ENCODE measurements around the gene NDUFAF8. TPM values are rescaled to one million over a fixed set of nuclear protein-coding genes. Genes with fewer than 3 reads are reported as not detected.

Gene NDUFAF8
- total RNA-seq, 1 experiment from 2014 or later = 60.1 TPM

DNA sequence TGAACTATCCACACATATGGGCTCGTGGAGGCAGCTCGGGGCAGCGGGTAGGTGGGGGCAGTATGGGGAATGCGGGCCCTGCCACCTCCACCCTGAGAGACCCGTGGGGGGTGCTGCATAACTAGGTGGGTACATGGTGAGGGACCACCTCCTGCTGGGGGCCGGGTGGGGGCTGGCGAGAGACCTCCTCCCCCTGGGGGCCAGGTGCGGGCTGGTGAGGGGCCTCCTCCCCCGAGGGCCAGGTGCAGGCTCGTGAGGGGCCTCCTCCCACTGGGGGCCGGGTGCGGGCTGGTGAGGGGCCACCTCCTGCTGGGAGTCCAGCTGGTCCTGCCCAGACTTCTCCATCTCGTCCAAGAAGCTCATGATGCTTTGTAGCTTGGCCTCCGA is 41.7 kb upstream of the NDUFAF8 start:
- TF ChIP-seq, protein P1, sequence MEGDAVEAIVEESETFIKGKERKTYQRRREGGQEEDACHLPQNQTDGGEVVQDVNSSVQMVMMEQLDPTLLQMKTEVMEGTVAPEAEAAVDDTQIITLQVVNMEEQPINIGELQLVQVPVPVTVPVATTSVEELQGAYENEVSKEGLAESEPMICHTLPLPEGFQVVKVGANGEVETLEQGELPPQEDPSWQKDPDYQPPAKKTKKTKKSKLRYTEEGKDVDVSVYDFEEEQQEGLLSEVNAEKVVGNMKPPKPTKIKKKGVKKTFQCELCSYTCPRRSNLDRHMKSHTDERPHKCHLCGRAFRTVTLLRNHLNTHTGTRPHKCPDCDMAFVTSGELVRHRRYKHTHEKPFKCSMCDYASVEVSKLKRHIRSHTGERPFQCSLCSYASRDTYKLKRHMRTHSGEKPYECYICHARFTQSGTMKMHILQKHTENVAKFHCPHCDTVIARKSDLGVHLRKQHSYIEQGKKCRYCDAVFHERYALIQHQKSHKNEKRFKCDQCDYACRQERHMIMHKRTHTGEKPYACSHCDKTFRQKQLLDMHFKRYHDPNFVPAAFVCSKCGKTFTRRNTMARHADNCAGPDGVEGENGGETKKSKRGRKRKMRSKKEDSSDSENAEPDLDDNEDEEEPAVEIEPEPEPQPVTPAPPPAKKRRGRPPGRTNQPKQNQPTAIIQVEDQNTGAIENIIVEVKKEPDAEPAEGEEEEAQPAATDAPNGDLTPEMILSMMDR (conservative IDR thresholded peaks at IDR 0.05) = no peak
- H3K27ac Mint-ChIP-seq = no peak overlapping the region
- no peaks in the 10 kb centered on the region for H3K9me3 ChIP-seq (ENCODE audit: control insufficient read depth, low read depth, low read length)

More for the DNA sequence above, 41.7 kb upstream of the NDUFAF8 start:
- H3K18ac ChIP-seq (ENCODE audit: insufficient read length, low read depth, low read length) = no peak overlapping the region
- no peaks in the 10 kb centered on the region for H3K4me1 ChIP-seq (ENCODE audit: insufficient read depth, low read length)
- no peak overlapping the region for H2BK120ac ChIP-seq (ENCODE audit: low read depth, low read length, poor library complexity, severe bottlenecking)
- no peak overlapping the region for H2BK20ac ChIP-seq (ENCODE audit: low read depth, low read length, poor library complexity, severe bottlenecking)
- Mint-ChIP-seq H3K9me3 (no peaks in the 10 kb centered on the region), H3K36me3 (ENCODE audit: insufficient read depth in 1 of 3, low read depth in 3 of 3) (peaks cover 0 to 21% (median 13%) of the 10 kb centered on the region in 3 experiments; a peak in 5 of 7 replicates), H3K4me3 (no peak overlapping the region), H3K27me3 (ENCODE audit: low read depth) (no peaks in the 10 kb centered on the region), H3K4me1 (peaks cover 3% of the 10 kb centered on the region in 2 experiments; a peak in 2 of 4 replicates)
- H3K4ac ChIP-seq (ENCODE audit: low read depth, low read length) = no peak overlapping the region
- WGBS (ENCODE audit: extremely low coverage, insufficient read length, low lambda C conversion rate) = no CpG with 5 or more reads among the region's 14 CpGs
- H3K27me3 ChIP-seq (ENCODE audit: insufficient read depth, low read length) = no peaks in the 10 kb centered on the region
- no peak overlapping the region for H3K9ac ChIP-seq (ENCODE audit: extremely low read depth, insufficient read length, low read length)
- no peak overlapping the region for H4K5ac ChIP-seq (ENCODE audit: insufficient read length, low read depth, low read length)
- no peak overlapping the region for H2BK15ac ChIP-seq (ENCODE audit: low read depth, low read length)
- no peaks in the 10 kb centered on the region for H3K79me2 ChIP-seq (ENCODE audit: insufficient read depth, low read length)
- no peak overlapping the region for H3K23ac ChIP-seq (ENCODE audit: insufficient read length, low read depth, low read length)
- H3K23me2 ChIP-seq (ENCODE audit: insufficient read length, low read depth, low read length, poor library complexity, severe bottlenecking) = no peaks in the 10 kb centered on the region
- no peak overlapping the region for H2BK5ac ChIP-seq (ENCODE audit: insufficient read length, low read length)
- H3K56ac ChIP-seq (ENCODE audit: insufficient read length, low read depth, low read length) = no peak overlapping the region
- no peak overlapping the region for H3K14ac ChIP-seq (ENCODE audit: insufficient read depth, low read length)
- H3K4me2 ChIP-seq (ENCODE audit: insufficient read depth, insufficient read length, low read length) = no peak overlapping the region
- H2BK12ac ChIP-seq (ENCODE audit: insufficient read length, low read depth, low read length) = no peak overlapping the region
- H4K8ac ChIP-seq (replicated peaks; ENCODE audit: insufficient read length, low read depth, low read length) = no peak overlapping the region
- no peak overlapping the region for H3K27ac ChIP-seq (ENCODE audit: insufficient read length, low read depth, low read length)
- no peak overlapping the region for H2AFZ ChIP-seq (ENCODE audit: low read length)
- no peak overlapping the region for H4K91ac ChIP-seq (ENCODE audit: insufficient read length, low read depth, low read length)
- no peak overlapping the region for H2AK5ac ChIP-seq (ENCODE audit: insufficient read length, low read length)
- no peak overlapping the region for H3T11ph ChIP-seq (ENCODE audit: low read length)
- no peaks in the 10 kb centered on the region for H4K20me1 ChIP-seq (ENCODE audit: control insufficient read depth, insufficient read depth, insufficient read length)
- no peaks in the 10 kb centered on the region for H3K79me1 ChIP-seq (ENCODE audit: insufficient read depth, low read depth, low read length, poor library complexity, severe bottlenecking)
- DNase-seq = no peak
